Mesenchymal stem cell (in vitro differentiated cells and primary cell): Measurements from ENCODE around the gene IP6K2. TPM values are rescaled to one million over a fixed set of nuclear protein-coding genes. Genes with fewer than 3 reads are reported as not detected.

Experiments
- small RNA-seq: library from polyadenylated mRNA; stranded (forward); fragments of <200 nt; extraction: miRNeasy Mini kit (QIAGEN cat#:217004); gene quantifications from one replicate; pipeline ENCODE3, GENCODE V24; 2013; ENCODE audit warnings: low read depth

Gene IP6K2

Small RNAs within 50 kb of the gene (small RNA-seq; reads per million reads assigned to genes)
- not detected for gene AC141002.1
